Transverse colon (tissue), 4 donors: ENCODE results near the gene ZNF823. TPM values are rescaled to one million over a fixed set of nuclear protein-coding genes. Genes with fewer than 3 reads are reported as not detected.
A peak's percentile ranks its signal among the peaks of the same experiment; 100 is the strongest.
"Not testable (repeated sequence)": the region's sequence is repeated elsewhere in the genome, so short reads cannot be mapped to it uniquely, and the experiment has no call there.

Experiments used
- DNase-seq: peaks from one replicate; pipeline ENCODE4 v3.0.0-alpha.2; 2019
- H3K27ac ChIP-seq, 4 donors: fragments of 200-600 bp; sonication (generic); 2 replicates each; pipeline ENCODE4 v1.5.1; 2016 to 2018; ENCODE audit warnings: inconsistent platforms in 4 of 4
- H3K27me3 ChIP-seq: fragments of 200-600 bp; sonication (generic); 2 replicates; pipeline ENCODE4 v1.5.1; 2017; ENCODE audit warnings: inconsistent platforms
- H3K36me3 ChIP-seq, 4 donors: fragments of 200-600 bp; sonication (generic); 2 replicates each; pipeline ENCODE4 v1.5.1; 2017 to 2019; ENCODE audit warnings: inconsistent platforms in 4 of 4
- H3K4me1 ChIP-seq, 4 donors: fragments of 200-600 bp; sonication (generic); 2 replicates each; pipeline ENCODE4 v1.5.1; 2017 to 2020; ENCODE audit warnings: inconsistent platforms in 4 of 4
- H3K4me3 ChIP-seq, 4 donors: fragments of 200-600 bp; sonication (generic); 1 replicate in 1 of 4; 2 replicates in 3 of 4; pipeline versions ENCODE4 v1.5.1 to v1.6.1; 2017 to 2019; ENCODE audit warnings: inconsistent platforms in 4 of 4
- H3K9me3 ChIP-seq, 2 donors: fragments of 200-600 bp; sonication (generic); 2 replicates each; pipeline ENCODE4 v1.5.1; 2017 to 2019; ENCODE audit warnings: inconsistent platforms in 2 of 2
- EP300 ChIP-seq: sonication (generic); formaldehyde crosslinking; IDR thresholded peaks from one replicate; pipeline ENCODE4 v1.6.1; 2017; ENCODE audit warnings: antibody characterized with exemption, low read depth
- POLR2A ChIP-seq: fragments of 450-650 bp; IDR thresholded peaks from one replicate; pipeline ENCODE4 v1.6.1; 2016; ENCODE audit warnings: antibody characterized with exemption, mild to moderate bottlenecking, moderate library complexity
- POLR2AphosphoS5 ChIP-seq, 3 donors: sonication (generic); formaldehyde crosslinking; IDR thresholded peaks; one replicate each; pipeline ENCODE4 v1.6.1; 2016; ENCODE audit warnings: antibody characterized with exemption in 3 of 3
- WGBS, 2 donors: methylation state at CpG; one replicate each; pipeline ENCODE4 v1.1.5; 2018; ENCODE audit warnings: low coverage in 1 of 2; 5-methylcytosine and 5-hydroxymethylcytosine counted together
- in situ Hi-C, 4 donors: fragments of 200-750 bp; cut with MboI; loops; one replicate each; pipeline versions ENCODE4 v1.15.0 to v1.15.1; 2017; ENCODE audit warnings: low sequenced_read_pairs in 3 of 4, low pct_ligation_motif_present in 1 of 4, low pct_unique_long_range_greater_than_20kb in 1 of 4
- intact Hi-C: fragments of 100-400 bp; cut with DNase I; formaldehyde crosslinking; loops from one replicate; pipeline ENCODE4 v1.15.1; 2023; ENCODE audit warnings: low total_unique reads
- total RNA-seq, 4 donors: library from RNA; depleted of rRNA; stranded (reverse); fragments of >200 nt; gene quantifications; one replicate each; pipeline ENCODE4 v1.1.0, GENCODE V29; 2016
- TF ChIP-seq, protein P1 (sequence below), 5 experiments: fragments of 200-600 bp in 3 of 5; fragments of 450-650 bp in 2 of 5; sonication (generic) in 3 of 5; IDR thresholded peaks; 1 replicate in 2 of 5; 2 replicates in 3 of 5; pipeline ENCODE4 v1.5.1; 2016 to 2017; ENCODE audit warnings: antibody characterized with exemption in 5 of 5, inconsistent platforms in 3 of 5, mild to moderate bottlenecking in 2 of 5, moderate library complexity in 1 of 5

The ZNF823 gene
- total RNA-seq, 4 donors from 2014 or later = 16.4 to 69.1 (median 20.1) TPM

DNA sequence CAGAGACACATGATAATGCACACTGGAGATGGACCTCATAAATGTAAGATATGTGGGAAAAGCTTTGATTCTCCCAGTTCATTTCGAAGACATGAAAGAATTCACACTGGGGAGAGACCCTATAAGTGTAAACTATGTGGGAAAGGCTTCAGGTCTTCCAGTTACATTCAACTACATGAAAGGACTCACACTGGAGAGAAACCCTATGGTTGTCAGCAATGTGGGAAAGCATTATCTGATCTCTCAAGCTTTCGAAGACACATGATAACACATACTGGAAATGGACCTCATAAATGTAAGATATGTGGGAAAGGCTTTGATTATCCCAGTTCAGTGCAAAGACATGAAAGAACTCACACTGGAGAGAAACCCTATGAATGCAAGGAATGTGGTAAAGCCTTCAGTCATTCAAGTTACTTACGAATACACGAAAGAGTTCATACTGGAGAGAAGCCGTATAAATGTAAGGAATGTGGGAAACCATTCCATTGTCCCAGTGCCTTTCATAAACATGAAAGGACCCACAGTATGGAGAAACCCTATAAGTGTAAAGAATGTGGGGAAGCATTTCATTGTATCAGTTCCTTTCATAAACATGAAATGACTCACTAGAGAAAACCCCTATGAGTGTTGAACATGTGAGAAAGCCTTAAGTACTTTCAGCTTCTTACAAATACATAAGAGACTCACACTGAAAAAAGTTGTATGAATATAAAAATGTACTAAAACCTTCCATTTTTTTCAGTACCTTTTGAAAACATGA, 42.7 kb upstream of the ZNF823 start:
- 90 to 95% methylated on average over 5 of the region's 5 CpGs for WGBS, 2 donors
- Histone ChIP-seq H3K4me3 (no peak overlapping the region), H3K9me3 (peaks cover 44 to 74% of the 10 kb centered on the region in 2 donors), H3K4me1 (no peaks in the 10 kb centered on the region), H3K27ac (no peak overlapping the region), H3K27me3 (no peaks in the 10 kb centered on the region), H3K36me3 (peaks cover 6 to 75% (median 33%) of the 10 kb centered on the region in 4 donors)
- intact Hi-C loops (no loop called here), in situ Hi-C loops (no loop called here)
- no peak for DNase-seq
- TF ChIP-seq EP300 (no peak), POLR2A (no peak)

DNA sequence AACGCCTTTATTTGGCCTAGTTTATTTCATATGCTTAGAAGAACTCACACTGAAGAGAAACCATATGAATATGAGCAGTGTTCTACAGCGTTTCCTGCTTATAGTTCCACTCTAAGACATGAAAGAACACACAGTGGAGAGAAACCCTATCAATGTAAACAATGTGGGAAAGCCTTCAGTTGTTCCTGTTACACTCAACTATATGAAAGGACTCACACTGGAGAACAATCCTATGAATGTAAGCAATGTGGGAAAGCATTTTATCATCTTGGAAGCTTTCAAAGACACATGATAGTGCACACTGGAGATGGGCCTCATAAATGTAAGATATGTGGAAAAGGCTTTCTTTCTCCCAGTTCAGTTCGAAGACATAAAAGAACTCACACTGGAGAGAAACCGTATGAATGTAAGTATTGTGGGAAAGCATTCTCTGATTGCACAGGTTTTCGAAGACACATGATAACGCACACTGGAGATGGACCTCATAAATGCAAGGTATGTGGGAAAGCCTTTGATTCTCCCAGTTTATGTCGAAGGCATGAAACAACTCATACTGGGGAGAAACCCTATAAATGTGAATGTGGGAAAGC, 41.8 kb upstream of the ZNF823 start:
- DNase-seq = no peak
- H3K27me3 ChIP-seq = no peaks in the 10 kb centered on the region
- H3K36me3 ChIP-seq = peaks cover 6 to 75% (median 33%) of the 10 kb centered on the region in 4 donors
- intact Hi-C loops = no loop called here
- WGBS, 2 donors = 86 to 95% methylated on average over 6 to 7 of the region's 7 CpGs
- no peak overlapping the region for H3K4me3 ChIP-seq
- no peak for TF ChIP-seq EP300
- TF ChIP-seq, protein P1, sequence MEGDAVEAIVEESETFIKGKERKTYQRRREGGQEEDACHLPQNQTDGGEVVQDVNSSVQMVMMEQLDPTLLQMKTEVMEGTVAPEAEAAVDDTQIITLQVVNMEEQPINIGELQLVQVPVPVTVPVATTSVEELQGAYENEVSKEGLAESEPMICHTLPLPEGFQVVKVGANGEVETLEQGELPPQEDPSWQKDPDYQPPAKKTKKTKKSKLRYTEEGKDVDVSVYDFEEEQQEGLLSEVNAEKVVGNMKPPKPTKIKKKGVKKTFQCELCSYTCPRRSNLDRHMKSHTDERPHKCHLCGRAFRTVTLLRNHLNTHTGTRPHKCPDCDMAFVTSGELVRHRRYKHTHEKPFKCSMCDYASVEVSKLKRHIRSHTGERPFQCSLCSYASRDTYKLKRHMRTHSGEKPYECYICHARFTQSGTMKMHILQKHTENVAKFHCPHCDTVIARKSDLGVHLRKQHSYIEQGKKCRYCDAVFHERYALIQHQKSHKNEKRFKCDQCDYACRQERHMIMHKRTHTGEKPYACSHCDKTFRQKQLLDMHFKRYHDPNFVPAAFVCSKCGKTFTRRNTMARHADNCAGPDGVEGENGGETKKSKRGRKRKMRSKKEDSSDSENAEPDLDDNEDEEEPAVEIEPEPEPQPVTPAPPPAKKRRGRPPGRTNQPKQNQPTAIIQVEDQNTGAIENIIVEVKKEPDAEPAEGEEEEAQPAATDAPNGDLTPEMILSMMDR (IDR thresholded peaks at IDR 0.05) = no peak
- TF ChIP-seq POLR2AphosphoS5 (IDR thresholded peaks at IDR 0.05) = no peak
- TF ChIP-seq POLR2A = no peak
- in situ Hi-C loops = no loop called here
- no peak overlapping the region for H3K27ac ChIP-seq
- no peaks in the 10 kb centered on the region for H3K4me1 ChIP-seq
- H3K9me3 ChIP-seq = peaks cover 51 to 74% of the 10 kb centered on the region in 2 donors

DNA sequence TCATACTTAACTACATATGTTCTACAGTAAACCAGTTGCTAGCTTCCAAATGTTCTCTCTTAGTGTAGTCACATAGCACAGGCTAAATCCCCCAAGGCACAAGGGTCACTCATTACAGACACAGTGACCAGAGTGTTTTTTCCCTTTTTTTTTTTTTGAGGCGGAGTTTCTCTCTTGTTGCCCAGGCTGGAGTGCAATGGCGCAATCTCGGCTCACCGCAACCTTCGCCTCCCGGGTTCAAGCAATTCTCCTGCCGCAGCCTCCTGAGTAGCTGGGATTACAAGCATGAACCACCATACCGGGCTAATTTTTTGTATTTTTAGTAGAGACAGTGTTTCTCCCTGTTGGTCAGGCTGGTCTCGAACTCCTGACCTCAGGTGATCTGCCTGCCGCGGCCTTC, 37.9 kb upstream of the ZNF823 start:
- 98 to 100% methylated on average over 10 to 11 of the region's 11 CpGs for WGBS, 2 donors
- H3K4me3 ChIP-seq, DNase-seq, in situ Hi-C loops, intact Hi-C loops, H3K27ac ChIP-seq, H3K27me3 ChIP-seq, H3K4me1 ChIP-seq: not testable (repeated sequence)
- Histone ChIP-seq H3K9me3 (peaks cover 37 to 45% of the 10 kb centered on the region in 2 donors), H3K36me3 (peaks cover 6 to 55% (median 29%) of the 10 kb centered on the region in 4 donors)

DNA sequence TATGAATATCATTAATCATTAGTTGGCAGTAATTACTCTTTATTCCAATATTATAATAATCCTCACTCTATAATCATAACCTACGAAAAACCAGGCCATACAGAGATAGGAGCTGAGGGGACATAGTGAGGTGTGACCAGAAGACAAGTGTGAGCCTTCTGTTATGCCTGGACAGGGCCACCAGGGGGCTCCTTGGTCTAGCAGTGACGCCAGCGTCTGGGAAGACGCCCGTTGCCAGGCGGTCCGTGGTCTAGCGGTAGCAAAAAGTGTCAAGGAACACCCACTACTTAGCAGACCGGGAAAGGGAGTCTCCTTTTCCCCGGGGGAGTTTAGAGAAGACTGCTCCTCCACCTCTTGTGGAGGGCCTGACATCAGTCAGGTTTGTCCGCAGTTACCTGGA, 32.8 kb upstream of the ZNF823 start:
- H3K27ac ChIP-seq, H3K4me3 ChIP-seq, H3K27me3 ChIP-seq, in situ Hi-C loops, intact Hi-C loops, DNase-seq, H3K36me3 ChIP-seq: not testable (repeated sequence)
- TF ChIP-seq, protein P1 (IDR thresholded peaks at IDR 0.05) = peak in 2 of 5 experiments; percentile 6 to 8
- 82 to 100% methylated on average over 2 to 9 of the region's 11 CpGs for WGBS, 2 donors
- peaks cover 9 to 13% (median 12%) of the 10 kb centered on the region in 4 donors for H3K4me1 ChIP-seq
- H3K9me3 ChIP-seq = peaks cover 3 to 28% of the 10 kb centered on the region in 2 donors

DNA sequence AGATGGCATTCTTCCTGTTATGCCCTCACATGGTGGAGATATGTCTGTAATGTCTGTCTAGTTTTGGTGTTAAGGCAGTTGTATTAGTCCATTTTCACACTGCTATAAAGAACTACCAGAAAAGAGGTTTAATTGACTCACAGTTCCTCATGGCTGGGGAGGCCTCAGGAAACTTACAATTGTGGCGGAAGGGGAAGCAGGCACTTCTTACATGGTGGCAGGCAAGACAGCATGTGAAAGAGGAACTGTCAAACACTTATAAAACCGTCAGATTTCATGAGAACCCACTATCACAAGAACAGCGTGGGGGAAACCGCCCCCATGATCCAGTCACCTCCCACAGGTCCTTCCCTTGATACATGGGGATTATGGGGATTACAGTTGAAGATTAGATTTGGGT, 31.2 kb upstream of the ZNF823 start:
- 89 to 100% methylated on average over 3 to 4 of the region's 4 CpGs for WGBS, 2 donors

More for the DNA sequence above, 31.2 kb upstream of the ZNF823 start:
- TF ChIP-seq, protein P1 (IDR thresholded peaks at IDR 0.05) = no peak
- TF ChIP-seq POLR2AphosphoS5 (IDR thresholded peaks at IDR 0.05) = no peak
- TF ChIP-seq EP300 = no peak
- TF ChIP-seq POLR2A = no peak
- no peak for DNase-seq
- Histone ChIP-seq H3K4me3 (no peak overlapping the region), H3K4me1 (peaks cover 9 to 16% (median 15%) of the 10 kb centered on the region in 4 donors), H3K36me3 (peaks cover 0 to 4% (median 0%) of the 10 kb centered on the region in 4 donors), H3K27me3 (no peaks in the 10 kb centered on the region), H3K27ac (no peak overlapping the region), H3K9me3 (peaks cover 3 to 19% of the 10 kb centered on the region in 2 donors)
- in situ Hi-C loops = no loop called here
- intact Hi-C loops = no loop called here
